Fibroblast of skin of right quadriceps (primary cell): Measurements from ENCODE around the gene DNAJB13.
A peak's percentile ranks its signal among the peaks of the same experiment; 100 is the strongest.

Source experiments
- DNase-seq: peaks from one replicate; pipeline ENCODE4 v3.0.0-alpha.2; 2013

Gene DNAJB13

DNA sequence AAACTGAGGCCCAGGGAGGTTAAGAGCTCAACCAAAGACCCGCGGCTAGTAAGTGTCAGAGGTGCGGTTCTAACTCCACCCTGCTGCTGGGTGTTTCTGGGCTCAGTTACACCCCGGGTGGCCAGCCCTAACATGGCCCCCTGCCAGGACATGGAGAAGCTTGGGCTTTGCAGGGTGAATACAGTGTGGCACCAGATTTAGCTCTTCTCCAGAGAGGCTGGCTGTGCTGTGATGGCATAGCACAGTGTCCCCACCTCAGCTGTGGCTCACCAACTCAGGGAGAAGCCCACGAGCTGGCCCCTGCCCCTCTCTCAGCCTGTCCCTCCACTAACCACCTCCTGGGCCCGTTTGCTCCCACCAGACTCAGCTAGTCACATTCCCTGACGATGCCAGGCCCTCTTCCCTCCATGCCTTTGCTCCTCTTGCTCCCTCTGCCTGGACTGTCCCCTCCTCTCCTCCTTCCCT is 51.0 kb downstream of the DNAJB13 start:
- no peak for DNase-seq

DNA sequence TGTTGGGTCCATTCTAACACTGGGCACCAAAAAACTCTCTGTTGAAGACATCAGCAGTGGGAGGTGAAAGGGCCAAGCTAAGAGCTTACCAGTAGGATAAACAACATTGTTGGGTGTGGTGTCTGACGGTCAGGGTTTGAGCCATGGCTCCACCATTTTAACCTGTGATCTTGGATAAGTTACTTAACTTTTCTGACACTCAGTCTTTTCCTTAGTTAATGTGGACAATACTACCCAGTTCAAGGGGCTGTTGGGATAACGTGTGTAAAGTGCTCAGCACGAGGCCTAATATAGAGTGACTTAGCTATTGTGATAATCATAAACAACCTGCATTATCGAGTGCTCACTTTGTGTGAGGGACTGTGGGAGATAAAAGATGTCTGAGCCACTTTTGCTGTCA is 52.0 kb downstream of the DNAJB13 start:
- DNase-seq, result no peak

DNA sequence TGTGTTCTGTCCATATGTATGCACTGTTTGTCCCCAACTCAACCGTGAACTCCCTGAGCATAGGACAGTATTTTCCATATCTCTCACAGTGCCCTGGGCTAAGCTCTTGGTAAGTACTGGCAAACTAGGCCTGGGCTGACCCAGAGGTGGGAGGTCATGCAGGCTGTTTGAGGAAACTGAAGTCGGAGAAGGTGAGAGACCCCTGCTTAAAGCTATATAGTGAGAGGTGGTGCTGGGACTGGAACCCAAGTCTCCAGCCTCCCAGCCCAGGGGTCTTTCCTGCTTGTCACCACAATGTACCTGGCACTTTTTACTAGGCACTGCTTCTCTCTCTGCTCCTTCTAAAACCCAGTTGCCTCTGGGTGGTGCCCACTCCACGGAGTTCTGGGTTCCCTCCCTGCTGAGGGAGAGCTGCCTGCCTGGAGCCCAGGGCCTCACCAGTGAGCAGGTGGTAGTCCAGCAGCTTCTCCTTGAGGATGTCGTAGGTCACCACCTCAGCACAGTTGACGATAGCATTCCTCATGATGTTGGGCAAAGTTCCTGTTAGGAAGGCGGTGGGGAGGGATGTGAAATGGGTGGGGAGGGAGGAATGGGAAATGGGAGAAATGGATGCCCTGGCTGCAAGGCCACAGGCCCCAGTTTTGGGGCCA is 53.3 kb downstream of the DNAJB13 start:
- DNase-seq, result no peak

DNA sequence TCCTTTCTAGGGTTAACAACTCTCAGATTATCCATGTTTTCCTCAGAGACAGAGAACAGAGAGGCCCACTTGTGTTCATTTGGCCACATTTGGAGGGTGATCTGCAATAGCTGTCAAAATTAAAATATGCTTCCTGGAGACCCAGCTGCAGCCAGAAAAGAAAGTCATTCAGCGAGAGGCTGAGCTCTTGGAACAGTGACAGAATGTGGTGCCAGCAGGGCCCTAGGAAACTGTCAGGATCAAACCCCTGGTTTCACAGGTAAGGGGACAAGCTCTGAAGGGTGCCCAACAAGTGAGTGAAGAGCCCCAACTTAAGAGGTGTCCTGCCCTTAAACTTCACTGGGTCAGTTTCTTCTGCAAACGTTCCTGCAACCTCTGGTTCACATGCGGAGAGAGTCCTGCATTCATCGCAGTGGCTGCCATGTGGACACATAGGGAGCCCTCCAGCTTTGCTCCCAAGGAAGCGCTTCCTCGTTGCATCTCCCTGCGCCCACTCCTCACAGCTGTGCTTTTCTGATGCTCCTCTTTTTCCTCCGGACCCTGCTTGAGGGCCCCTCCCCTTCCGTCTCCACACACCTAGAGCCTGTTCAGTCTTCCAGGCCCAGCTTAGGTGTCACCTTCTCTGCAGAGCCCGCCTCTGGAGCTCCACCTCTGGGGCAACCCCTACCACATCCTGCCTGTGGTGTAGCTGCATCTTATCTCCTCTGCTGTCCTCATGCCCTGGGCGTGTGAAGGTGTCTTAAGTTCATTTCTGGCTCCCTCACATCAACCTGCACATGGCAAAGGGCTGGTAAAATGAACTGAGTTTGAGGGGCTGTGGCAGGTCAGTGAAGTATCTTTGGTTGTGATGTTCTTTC is 54.2 kb downstream of the DNAJB13 start:
- DNase-seq, result no peak

DNA sequence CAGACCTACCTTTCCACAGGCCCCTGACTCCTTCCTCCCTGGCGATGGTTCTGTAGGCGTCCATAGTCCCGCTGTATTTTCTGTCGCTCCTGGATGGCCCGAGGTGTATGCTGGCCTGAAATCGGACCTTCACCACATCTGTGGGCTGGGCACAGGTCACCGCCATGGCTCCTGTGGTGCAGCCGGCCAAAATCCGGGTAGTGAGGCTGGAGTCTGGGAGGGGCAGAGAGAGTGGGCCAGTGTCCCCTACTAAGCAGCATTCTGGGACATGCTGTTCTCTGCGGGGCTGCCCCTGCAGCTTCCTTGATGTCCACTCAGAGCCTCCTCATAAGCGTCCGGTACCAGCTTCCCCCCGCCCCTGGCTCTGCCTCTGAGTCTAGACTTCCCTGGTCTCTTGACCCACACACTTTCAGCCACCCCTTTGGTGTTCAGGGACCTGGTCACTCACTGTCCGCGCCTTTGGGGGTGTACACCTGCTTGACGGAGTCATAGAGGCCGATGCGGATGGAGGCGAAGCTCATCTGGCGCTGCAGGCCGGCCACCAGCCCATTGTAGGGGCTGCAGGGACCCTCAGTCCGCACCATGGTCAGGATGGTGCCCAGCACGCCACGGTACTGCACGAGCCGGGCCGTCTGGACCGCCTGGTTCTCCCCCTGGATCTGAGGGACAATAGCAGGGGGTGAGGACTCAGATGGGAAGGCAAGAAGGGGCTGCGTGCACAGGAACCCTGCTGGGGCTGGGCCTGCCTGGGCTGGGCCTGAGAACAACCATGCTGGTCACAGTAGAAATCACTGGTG is 55.1 kb downstream of the DNAJB13 start:
- DNase-seq, result no peak

DNA sequence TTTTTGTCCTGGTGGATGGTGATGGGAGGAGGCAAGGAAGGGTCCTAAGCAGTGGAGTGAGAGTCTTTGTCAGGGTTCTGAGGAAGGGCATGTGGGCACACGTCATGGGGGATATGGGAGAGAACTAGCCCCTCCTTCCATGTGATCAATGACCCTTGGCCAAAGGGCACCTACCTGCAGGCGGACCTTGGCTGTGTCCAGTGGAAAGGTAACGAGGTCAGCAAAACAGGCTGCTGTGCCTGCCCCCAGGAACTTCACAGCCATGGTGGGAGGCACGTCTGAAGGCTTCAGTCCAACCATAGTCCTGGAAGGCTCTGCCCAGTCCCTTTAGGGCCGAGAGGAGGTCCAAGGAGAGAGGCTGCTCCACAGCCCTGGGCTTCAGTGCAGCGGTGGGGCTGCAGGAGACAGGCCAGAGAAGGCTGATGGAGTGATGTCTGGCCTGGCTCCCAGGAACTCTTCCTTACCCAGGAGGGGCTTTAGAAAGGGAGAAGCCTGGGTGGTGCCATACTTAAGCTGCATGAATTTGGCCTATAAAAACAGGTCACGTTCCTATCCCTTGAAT is 56.0 kb downstream of the DNAJB13 start:
- no peak for DNase-seq

DNA sequence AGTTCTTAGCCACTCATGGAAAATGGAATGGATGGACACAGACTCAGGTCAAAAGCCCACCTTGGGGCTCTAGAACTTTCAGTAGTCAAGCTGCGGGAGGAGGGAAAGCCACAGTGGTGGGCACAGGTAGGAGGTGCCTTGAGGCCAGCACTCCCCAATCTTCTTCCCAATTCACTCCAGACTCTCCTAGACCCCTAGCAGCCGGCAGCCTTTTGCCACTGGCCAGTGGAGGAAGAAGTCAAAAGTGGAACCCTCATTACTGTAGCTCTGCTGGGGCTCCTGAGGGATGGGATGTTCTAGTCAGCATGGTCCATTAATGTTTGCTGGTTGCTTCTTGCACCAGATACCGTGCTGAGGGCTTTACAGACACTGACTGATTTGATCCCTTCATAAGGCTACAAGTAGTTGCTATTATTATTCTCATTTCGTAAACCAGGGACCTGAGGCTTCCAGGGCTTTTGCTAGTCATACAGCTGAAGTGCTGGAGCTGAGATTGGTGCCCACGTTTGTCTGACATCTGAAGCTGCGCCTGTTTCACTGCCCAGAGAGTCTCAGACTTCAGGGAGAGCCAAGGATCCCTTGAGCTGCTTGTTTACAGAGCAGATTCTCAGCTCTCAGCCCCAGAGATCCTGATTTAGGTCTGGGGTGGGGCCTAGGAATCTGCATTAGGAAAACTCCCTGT is 57.0 kb downstream of the DNAJB13 start:
- DNase-seq, result no peak

DNA sequence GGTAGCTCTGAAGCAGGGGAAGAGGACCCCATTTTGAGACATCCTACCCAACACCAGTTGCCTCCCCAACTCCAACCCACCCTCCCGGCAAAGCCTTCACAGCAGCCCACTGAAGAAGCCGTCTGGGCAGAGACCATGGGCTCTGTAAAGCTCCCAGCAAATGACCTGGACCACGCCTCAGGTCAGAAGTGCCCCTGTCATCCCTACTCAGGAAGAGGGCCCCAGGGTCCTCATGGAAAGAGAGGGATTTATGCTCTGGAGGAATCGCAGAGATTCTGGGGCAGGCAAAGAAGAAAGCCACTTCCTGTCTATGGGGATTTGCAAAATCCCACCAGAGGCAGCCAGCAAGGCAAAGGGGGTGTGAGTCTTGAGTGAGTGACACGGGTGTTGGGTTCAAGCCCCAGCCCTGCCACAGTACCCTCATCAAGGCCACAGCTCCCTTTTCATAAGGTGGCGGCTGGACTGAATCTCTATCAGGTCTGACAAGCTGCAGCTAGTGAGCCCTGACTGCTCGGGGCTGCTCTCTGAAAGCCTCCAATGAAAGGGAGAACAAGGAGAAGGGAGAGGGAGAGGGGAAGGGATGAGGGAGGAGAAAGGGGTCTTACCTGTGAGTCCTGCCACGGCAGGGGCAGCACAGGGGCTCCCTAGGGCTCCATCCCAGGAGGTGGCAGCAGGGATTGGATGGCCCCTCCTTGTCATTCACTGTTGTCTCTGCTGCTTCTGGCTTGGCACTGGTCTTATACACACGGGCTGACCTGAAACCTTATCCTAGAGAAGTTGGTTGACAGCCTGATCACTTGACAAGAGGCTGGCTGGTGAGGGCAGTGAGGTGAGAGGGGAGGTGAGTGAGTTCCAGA is 57.8 kb downstream of the DNAJB13 start, which contains the start of gene UCP3:
Gene UCP3 (minus strand): TSS at position 713 of the 857 bp plus-strand sequence. CDS start 2,043 bp downstream, outside the sequence.
- no peak for DNase-seq

DNA sequence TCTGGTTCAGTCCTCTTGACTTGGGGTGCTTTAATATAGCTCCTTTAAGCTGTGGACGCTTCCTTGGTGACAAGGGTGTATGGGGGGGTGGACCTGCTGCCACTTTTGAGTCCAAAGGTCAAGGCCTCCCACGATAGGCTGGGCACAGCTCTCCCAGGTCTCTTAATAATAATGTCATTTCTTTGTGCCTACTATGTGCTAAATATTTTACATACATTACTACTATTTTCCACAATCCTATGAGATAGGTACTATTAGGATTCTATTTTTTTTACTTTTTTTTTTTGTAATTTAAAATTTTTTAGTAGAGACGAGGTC is 58.4 kb downstream of the DNAJB13 start:
- no peak for DNase-seq

DNA sequence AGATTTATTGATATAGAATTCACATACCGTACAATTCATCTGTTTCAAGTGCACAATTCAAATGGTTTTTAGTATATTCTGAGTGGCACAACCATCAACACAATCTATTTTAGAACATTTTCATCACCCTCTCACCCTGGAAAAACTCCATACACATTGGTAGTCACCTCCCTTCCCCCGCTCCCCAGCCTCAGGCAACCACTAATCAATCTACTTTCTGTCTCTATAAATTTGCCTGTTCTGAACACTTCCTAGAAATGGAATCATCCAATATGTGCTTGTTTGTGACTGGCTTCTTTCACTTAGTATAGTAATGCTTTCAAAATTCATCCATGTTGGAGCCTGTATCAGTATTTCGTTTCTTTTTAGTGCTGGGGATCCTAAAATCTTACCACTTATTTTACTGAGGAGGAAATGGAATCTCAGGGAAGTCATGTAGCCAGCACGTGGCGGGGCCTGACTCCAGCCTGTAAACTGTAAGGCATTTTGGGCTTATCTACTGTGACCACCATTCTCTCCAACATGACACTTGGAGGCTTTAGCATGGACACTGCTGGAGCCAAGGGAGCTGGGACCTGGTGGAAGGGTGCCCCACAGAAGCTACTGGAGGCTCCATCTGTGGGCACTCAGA is 59.0 kb downstream of the DNAJB13 start:
- no peak for DNase-seq

DNA sequence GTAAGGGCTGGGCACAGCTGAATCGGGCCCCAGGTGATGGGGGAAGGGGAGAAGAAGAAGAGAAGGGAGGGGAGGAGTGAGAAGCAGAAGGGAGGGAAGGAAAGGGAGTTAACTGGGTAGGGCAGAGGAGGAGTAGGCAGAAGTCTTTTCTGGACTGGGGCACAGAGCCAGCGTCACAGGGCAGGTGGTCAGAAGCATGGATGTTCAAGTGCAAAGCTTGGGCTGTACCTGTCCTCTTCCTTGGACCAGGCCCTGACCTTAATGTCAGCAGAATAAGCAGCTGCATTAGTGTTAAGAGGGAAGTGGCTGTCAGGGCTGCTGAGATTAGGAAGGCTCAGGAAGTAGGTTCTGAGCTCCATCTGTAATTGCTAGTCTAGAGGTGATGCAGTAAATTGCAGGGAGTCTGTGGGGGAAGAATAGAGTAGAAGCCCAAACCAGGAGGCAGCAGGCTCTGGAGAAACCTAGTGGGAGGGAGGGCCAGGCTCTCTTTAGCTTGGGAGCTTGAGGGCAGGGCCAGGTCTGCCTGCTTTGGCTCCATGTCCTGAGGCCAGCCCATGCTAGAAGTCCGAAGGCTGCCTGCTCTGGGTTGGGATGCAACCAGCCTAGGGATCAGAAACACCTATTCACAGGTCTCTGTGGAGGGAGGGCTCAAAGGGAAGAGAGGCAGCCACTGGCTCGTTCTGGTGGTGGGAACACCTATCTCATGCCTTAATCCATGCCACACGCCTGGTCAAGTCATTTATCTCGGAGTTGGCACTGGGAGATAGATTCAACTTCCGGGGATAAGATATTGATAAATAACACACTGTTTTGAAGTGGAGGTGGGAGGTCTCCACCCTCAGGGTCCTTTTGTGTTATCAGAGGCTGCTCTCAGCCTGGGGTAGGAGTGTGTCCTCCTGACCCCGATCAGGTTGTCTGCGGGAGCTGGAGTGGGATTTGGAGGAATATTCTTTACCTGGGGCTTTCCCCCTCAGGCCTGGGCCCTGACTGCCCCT is 59.8 kb downstream of the DNAJB13 start:
- DNase-seq, result no peak

DNA sequence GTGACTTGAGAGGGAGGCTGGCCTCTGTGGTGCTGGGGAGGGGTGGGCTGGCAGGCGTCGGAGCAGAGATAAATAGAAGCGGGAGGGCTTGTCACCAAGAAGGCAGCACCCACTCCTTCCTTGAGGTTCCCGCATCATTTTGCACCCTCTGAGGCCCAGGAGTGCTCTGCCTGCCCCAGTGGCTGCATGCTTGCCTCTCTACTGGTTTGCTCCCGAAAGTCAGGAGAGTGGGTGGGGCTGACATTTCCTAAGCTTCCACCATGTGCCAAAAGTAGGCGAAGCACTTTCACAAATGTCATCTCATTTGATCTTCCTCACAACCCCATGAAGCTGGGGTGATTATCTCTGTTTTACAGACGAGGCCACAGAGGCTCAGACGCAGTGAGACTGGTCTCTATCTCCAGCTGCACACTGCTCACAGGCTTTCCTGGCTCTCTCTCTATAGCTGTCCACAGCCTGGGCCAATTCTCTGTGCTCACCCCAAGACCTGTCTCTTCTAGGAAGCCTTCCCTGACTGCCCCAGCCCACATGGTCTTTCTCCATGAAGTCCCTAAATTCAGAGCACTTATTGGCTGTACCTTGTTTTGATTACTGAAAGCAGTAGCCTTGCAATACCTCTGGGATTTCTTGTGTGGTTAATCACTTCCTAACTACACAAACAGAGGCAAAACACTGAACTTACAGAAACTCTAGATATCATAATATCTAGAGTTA is 60.7 kb downstream of the DNAJB13 start:
- DNase-seq, result peak; percentile 49

DNA sequence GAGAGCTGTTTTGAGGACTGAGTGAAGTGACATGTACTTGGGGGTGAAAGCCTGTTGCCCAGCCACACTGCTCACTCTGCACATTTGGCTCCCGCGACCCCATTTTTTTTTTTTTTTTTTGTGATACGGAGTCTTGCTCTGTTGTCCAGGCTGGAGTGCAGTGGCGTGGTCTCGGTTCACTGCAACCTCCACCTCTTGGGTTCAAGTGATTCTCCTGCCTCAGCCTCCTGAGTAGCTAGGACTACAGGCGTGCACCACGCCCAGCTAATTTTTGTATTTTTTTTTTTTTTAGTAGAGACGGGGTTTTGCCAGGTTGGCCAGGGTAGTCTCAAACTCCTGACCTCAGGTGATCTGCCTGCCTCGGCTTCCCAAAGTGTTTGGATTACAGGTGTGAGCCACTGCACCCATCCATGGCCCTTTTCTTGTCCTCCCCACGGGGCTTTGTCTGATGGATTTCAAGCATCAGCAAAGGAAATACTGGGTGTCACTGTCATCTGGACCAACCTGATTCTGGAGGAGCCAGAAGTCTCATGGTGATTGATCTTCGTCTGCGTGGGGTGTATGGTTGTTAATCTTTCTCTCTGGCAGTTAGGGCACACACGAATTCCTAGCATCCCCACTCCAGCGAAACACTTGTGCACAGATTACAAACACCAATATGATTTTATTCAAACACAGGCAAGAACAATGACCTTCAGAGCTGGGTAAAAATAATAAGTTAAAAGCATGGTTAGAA is 61.4 kb downstream of the DNAJB13 start:
- DNase-seq, result no peak

DNA sequence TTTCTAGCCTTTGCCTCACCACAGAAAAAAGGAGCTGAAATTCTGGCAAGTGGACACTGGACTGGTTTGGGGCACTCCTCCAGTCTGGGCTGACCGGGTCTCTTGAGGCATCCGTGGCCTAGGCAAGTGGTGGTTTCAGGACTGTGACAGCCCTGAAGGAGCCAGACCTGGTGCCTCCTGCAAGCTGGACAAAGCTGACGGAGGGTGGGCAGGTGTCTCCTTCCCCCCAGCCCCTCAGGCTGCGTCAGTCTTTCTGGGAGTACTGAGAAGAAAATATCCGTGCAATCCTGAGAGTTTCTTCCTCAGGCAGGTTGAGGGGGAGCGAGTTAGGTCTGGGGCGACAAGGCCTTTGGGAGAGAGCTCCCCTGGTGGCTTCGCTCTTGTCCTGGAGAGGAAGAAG is 62.3 kb downstream of the DNAJB13 start:
- DNase-seq, result no peak

DNA sequence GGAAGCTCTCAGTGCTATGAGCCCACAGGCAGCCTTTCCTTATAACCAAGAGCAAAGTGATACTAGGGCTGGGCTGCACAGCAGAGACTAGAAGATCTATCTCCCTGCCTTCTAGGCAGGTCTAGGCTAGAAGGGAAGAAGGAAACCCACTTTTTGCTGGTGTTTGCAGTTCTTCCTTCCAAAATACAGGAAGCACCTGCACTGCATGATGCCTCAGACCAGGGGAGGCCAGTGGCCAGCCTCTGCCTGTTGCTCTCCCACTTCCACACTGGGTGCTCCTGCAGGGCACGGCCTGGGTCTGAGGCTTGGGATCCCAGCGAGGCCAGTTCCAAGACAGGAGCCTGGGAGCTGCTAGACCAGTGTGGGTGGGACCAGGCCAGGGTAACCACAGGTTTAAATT is 64.1 kb downstream of the DNAJB13 start:
- DNase-seq, result no peak

DNA sequence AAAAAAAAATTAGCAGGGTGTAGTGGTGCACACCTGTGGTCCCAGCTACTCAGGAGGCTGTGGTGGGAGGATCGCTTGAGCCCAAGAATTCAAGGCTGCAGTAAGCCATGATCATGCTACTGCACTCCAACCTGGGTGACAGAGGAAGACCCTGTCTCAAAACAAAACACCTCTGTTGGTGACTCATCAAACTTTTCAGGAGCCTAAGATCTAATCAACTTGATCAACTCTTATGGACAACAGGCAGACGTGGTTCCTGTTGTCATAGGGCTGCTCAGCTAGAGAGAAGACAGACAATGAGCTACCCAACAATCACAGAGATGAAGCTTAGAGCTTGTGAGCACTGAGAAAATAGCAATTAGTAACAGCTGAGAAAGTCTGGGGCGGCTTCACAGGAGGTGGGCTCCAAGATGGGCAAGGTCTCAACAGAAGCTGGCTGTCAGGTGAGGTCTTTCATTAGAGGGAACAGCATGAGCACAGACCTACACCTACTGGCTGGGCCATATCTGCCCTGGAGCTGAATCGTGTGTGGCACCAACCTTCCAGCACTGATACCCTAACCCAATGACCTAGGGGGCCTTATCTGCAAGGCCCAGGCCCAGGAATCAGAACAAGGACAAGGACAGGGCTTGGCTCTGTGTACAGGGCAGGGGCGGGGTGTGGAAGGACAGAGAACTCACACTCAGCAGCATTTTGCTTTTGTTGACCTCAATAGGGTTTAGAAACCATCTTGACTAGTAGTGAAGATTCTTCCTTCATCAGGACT is 65.3 kb downstream of the DNAJB13 start:
- DNase-seq, result no peak

DNA sequence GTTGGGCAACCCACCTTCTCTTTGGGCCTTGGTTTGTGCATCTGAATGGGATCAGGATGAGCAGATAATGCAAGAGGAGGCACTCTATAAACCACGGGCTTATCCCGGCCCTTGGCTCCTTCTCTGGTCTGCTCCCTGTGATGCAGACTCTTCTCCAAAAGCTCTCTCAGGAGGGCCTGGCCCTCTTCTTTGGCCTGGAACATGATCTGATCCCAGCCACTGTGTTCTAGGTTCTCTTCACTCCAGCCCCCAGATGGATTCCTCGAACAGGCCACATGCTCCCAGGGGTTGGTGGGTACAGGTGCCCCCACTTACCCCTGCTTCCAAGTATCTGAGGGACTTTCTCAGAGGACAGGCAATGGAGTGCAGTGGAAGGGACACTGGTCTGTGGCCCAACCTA is 66.8 kb downstream of the DNAJB13 start:
- no peak for DNase-seq
